Stimulated activated CD4-positive, alpha-beta T cell treated with anti-CD3 and anti-CD28 coated beads, Interleukin-2, amount 100 ng/mL, for 4 hours (primary cell): ENCODE data around the gene CLEC16A.
A peak's percentile ranks its signal among the peaks of the same experiment; 100 is the strongest.

ENCODE experiments used
- DNase-seq: peaks from one replicate; pipeline ENCODE4 v3.0.0-alpha.2; 2020; ENCODE audit warnings: low read depth

CLEC16A gene

GRCh38 chr16:11064851-11065250 is 120.5 kb downstream of the CLEC16A start:
- DNase-seq, result no peak

GRCh38 chr16:11066261-11066870 is 122.0 kb downstream of the CLEC16A start:
- DNase-seq, result no peak

DNA sequence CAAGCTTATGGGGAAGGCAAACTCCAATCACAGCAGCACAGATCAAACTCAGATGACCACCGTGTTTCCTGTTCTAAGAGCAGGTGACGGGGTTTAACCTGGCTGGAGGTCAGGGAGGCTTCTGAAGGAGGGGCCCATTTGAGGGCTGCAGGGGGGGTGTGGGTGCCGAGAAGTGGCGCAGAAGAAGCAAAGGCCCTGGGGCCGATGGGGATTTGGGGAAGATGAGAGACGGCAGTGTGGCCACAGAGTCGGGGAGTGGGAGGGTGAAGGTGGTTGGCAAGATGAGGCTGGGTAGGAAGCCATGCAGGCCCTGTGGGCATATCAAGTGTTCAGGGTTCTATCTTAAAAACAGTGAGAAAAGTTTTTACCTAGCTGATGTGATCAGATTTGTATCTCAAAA is 122.9 kb downstream of the CLEC16A start:
- no peak for DNase-seq

DNA sequence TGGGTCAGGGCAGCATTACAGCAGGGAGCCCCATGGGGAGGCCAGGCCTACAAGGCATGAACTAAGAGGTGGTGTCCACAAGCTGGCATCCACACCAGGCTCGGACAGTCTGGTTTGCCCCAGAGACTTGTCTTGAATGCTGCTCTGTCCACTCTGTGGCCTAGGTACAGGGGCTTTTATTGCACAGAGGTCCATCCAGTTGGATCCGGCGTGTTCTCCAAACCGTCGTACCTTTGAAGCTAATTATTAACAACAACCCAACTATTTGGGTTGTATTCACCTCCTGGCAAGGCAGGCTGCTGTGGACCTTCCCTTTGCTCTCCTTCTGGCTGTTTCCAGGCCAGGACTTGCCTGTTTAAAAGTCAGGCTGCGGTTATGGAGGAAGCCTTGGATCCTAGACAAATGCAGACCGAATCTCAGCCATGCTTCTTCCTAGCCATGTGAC is 123.4 kb downstream of the CLEC16A start:
- no peak for DNase-seq

GRCh38 chr16:11071829-11072228 is 127.5 kb downstream of the CLEC16A start:
- no peak for DNase-seq

DNA sequence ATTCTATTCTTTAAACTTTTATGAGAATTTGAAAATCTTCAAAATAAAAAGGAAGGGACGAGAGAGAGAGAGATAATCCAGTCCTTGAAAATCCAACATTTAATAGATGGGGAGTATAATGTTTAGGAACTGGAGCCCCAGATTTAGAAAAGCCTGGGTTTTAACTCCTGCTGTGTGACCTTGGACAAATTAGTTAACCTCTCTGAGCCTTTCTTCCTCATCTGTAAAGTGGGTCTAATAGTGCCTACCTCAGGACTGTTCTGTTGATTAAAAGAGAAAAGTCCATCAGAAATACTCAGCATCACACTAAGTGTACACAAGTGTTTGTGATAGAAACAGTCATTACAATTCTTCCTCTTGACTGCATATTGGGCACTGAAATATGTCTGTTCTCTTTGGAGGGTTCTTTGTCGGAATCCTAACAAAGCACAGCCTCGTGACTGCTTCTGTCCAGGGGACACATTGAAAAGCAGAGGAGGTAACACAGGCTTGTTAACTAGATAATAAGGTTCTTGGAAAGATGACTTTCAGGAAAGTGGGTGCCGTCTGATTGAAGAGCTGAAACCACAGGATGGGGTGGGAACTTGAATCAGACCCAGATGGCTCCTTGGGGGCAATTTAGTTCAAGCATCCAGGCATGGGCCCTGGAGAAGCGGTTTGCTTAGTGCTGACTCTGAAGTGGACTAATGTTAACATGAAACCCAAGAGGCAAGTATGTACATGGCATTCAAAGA is 128.2 kb downstream of the CLEC16A start:
- no peak for DNase-seq

DNA sequence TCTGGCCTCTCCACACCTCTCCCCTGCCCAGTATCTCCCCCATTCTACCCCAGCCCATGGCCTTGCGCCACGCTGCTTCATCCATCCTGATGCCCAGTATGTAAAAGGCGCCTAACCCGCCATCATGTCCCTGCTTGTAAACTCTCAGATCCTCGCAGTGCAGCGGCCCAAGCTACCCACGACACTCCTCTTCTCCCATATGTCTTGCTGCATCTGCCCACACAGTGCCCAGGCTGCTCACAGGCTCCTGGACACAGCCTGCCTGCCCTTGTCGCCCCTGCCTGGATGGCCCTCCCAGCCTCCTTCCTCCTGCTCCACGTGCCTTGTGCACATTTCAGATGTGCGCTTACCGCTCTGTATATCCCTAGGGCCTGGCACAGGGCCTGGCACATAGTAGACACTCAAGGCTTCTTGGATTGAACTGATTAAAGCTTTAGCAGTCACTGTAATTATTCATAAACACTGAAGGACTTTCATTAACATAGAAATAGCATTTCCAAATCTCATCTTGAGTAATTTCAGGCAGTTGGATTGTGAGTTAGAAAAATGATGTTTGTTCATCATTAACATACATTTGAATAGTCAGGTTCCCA is 129.1 kb downstream of the CLEC16A start:
- no peak for DNase-seq

GRCh38 chr16:11074131-11074530 is 129.8 kb downstream of the CLEC16A start:
- DNase-seq, result no peak

GRCh38 chr16:11075163-11075562 is 130.8 kb downstream of the CLEC16A start:
- DNase-seq, result no peak

GRCh38 chr16:11076259-11077018 is 132.1 kb downstream of the CLEC16A start:
- peak; percentile 78 for DNase-seq

GRCh38 chr16:11078812-11079459 is 134.6 kb downstream of the CLEC16A start:
- DNase-seq, result no peak

- no peak for DNase-seq
These were observed 135.4 kb downstream of the CLEC16A start for GRCh38 chr16:11079652-11080187.

GRCh38 chr16:11080327-11080967 is 136.1 kb downstream of the CLEC16A start:
- DNase-seq, result no peak

DNA sequence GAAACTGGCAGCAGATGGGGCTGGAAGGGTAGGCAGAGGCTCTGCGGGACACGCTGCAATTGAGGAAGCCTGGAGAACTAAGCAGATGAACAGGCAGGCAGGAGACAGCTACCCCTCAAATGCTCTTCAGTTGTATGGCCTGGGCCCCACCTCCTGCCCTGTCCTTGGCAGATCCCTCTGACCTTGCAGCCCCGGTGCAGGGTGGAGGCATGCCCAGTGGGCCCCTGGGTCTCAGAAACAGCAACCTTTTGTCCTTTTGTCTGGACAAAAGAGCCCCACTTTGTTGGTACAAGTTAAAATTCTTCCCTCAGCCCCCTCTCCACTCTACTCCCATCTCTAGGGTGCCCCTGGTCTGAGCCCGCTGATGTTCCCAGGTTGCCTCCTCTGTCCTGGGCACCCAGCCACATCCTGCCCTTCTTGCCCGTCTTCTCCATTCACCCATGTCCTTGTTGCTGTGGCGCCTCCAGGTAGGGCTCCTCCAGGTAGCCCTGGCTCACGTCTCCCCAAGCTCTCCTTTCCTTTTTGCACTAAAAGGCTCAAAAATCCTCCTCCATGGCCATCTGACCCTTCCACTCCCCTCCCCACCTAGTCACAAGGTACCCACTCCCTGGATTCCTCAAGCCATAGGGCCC is 136.8 kb downstream of the CLEC16A start:
- DNase-seq, result no peak

DNA sequence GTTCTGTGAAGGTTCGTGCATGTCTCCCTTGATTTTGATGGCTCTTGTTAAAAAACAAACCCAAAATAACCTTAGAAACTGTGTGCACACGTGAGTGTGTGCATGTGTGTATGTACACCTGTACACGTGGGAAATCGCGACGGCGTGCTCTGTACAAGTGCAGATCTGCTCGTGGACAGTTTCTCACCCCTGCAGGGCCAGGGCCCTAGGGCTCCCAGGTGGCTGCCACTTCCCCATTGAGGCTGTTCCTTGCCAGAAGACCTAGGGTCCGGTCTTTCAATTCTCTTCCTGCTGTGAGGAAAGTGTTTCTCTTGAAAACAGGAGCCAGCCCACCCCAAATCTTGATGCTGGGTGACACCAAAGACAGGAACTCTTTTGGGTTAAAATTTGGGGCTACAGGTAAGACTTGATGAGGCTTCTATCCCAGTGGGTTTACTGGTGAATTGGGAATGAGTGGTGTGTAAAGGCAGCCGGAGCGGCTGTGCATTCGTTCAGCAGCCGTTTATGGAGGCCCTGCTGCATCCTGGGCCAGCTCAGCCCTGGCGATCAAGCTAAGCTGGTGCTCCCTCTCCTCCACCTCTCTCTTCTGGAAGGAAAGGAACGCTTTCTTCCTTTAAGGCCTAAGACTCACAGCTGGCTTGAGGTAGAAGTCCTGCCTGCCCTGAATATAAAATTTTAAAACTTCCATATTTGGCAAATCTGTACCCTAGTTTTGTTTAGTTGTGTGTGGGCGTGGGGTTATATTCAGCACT is 137.9 kb downstream of the CLEC16A start:
- DNase-seq, result no peak

DNA sequence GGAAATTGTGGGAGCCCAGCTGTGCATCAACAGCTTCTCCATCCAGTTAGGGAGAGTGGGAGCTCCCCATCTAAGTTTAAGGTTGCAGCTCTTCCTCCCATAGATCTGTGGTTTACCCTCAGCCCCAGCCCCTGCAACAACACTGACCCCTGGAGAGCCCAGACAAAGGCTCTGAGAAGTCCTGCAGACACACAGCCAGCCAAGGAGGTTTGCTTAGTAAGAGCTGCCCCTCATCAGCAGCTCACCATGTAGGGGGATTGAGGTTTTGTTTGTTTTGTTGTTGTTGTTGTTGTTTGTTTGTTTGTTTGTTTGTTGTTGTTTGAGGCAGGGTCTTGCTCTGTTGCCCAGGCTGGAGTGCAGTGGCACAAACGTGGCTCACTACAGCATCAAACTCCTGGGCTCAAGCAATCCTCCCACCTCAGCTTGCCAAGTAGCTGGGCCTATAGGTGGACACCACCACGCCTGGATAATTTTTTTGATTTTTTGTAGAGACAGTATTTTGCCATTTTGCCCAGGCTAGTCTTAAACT is 138.6 kb downstream of the CLEC16A start:
- no peak for DNase-seq

- no peak for DNase-seq
These were observed 140.1 kb downstream of the CLEC16A start for GRCh38 chr16:11084484-11084875.

- no peak for DNase-seq
These were observed 140.6 kb downstream of the CLEC16A start for GRCh38 chr16:11084876-11085485.

DNA sequence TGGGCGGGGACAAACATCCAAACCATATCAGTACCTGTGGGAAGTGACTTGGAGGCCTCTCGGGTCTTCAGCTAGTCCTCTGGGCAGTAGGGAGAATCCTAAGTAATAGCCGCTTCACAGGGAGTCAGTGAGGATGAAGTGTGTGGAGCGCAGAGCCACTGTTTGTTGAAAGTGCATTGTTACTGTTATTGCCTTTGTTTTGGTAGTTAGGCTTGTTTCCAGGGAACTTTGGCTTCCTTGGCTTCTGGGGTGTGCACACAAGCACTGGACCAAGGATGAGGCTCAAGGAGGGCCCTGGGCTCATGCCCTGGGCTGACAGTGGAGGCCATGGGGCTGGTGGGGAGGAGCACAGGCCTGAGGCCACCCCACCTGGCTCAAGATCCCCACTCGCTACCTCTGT is 141.6 kb downstream of the CLEC16A start:
- no peak for DNase-seq
